Measurements from ENCODE around the gene TCF25.

The TCF25 gene

GRCh38 chr16:89922884-89923639, 49.7 kb downstream of the TCF25 start, which contains the start of gene TUBB3:
TSS of gene TUBB3 (plus strand) at chr16:89923342. CDS start at chr16:89923402, 60 bp downstream.
- Mint-ChIP-seq H3K36me3 (ENCODE audit: low read depth) (no peaks in the 10 kb centered on the region), H3K27ac (peak within 1 kb of the TSS; percentile 97), H3K27me3 (ENCODE audit: low read depth, poor library complexity) (no peaks in the 10 kb centered on the region), H3K9me3 (no peaks in the 10 kb centered on the region), H3K4me1 (peaks cover 44% of the 10 kb centered on the region), H3K4me3 (peak within 1 kb of the TSS; percentile 94)
- TF ChIP-seq, protein P1, sequence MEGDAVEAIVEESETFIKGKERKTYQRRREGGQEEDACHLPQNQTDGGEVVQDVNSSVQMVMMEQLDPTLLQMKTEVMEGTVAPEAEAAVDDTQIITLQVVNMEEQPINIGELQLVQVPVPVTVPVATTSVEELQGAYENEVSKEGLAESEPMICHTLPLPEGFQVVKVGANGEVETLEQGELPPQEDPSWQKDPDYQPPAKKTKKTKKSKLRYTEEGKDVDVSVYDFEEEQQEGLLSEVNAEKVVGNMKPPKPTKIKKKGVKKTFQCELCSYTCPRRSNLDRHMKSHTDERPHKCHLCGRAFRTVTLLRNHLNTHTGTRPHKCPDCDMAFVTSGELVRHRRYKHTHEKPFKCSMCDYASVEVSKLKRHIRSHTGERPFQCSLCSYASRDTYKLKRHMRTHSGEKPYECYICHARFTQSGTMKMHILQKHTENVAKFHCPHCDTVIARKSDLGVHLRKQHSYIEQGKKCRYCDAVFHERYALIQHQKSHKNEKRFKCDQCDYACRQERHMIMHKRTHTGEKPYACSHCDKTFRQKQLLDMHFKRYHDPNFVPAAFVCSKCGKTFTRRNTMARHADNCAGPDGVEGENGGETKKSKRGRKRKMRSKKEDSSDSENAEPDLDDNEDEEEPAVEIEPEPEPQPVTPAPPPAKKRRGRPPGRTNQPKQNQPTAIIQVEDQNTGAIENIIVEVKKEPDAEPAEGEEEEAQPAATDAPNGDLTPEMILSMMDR (IDR thresholded peaks at IDR 0.05), result no peak
- DNase-seq, result peak; percentile 90

GRCh38 chr16:89923640-89924296, 50.4 kb downstream of the TCF25 start:
- H3K27me3 Mint-ChIP-seq (ENCODE audit: low read depth, poor library complexity), result no peaks in the 10 kb centered on the region
- DNase-seq, result peak; percentile 61
- peaks cover 38% of the 10 kb centered on the region for H3K4me1 Mint-ChIP-seq
- no peak overlapping the region for H3K27ac Mint-ChIP-seq
- no peaks in the 10 kb centered on the region for H3K9me3 Mint-ChIP-seq
- H3K36me3 Mint-ChIP-seq (ENCODE audit: low read depth), result no peaks in the 10 kb centered on the region
- TF ChIP-seq, protein P1 (IDR thresholded peaks at IDR 0.05), result no peak
- peak overlapping the region; percentile 79 for H3K4me3 Mint-ChIP-seq

- no peaks in the 10 kb centered on the region for H3K27me3 Mint-ChIP-seq (ENCODE audit: low read depth, poor library complexity)
- H3K4me1 Mint-ChIP-seq, result peaks cover 36% of the 10 kb centered on the region
- peaks cover 4% of the 10 kb centered on the region for H3K36me3 Mint-ChIP-seq (ENCODE audit: low read depth)
- H3K27ac Mint-ChIP-seq, result no peak overlapping the region
- TF ChIP-seq, protein P1 (IDR thresholded peaks at IDR 0.05), result no peak
- H3K4me3 Mint-ChIP-seq, result peak overlapping the region; percentile 79
- H3K9me3 Mint-ChIP-seq, result no peaks in the 10 kb centered on the region
- DNase-seq, result peak; percentile 80
These were observed 51.0 kb downstream of the TCF25 start for GRCh38 chr16:89924297-89924924.

- Mint-ChIP-seq H3K27ac (no peak overlapping the region), H3K36me3 (ENCODE audit: low read depth) (peaks cover 9% of the 10 kb centered on the region), H3K4me1 (peaks cover 31% of the 10 kb centered on the region), H3K9me3 (no peaks in the 10 kb centered on the region), H3K27me3 (ENCODE audit: low read depth, poor library complexity) (no peaks in the 10 kb centered on the region), H3K4me3 (peak overlapping the region; percentile 79)
- no peak for DNase-seq
- TF ChIP-seq, protein P1 (IDR thresholded peaks at IDR 0.05), result no peak
These were observed 51.5 kb downstream of the TCF25 start for GRCh38 chr16:89924925-89925307.

- TF ChIP-seq, protein P1 (IDR thresholded peaks at IDR 0.05), result no peak
- Mint-ChIP-seq H3K4me1 (peaks cover 24% of the 10 kb centered on the region), H3K9me3 (no peaks in the 10 kb centered on the region), H3K36me3 (ENCODE audit: low read depth) (peaks cover 15% of the 10 kb centered on the region), H3K27me3 (ENCODE audit: low read depth, poor library complexity) (no peaks in the 10 kb centered on the region), H3K4me3 (peak overlapping the region; percentile 79), H3K27ac (no peak overlapping the region)
- DNase-seq, result no peak
These were observed 52.2 kb downstream of the TCF25 start for GRCh38 chr16:89925596-89926079.

Measured in nephron progenitor cell (in vitro differentiated cells).